Measurements from ENCODE around the gene ITGAV.
"Not testable (repeated sequence)": the region's sequence is repeated elsewhere in the genome, so short reads cannot be mapped to it uniquely, and the experiment has no call there.

The ITGAV gene

GRCh38 chr2:186589612-186590349, at the start of gene ITGAV:
TSS of gene ITGAV (plus strand) at chr2:186590056. CDS start at chr2:186590339, 283 bp downstream.
- peak; percentile 75 for DNase-seq (ENCODE audit: low spot score)

GRCh38 chr2:186540941-186541340, 48.9 kb upstream of the ITGAV start:
- DNase-seq (ENCODE audit: low spot score) = no peak

- no peak for DNase-seq (ENCODE audit: low spot score)
These were observed 47.9 kb upstream of the ITGAV start for GRCh38 chr2:186542002-186542401.

GRCh38 chr2:186543561-186544131, 46.2 kb upstream of the ITGAV start:
- no peak for DNase-seq (ENCODE audit: low spot score)

- peak; percentile 9 for DNase-seq (ENCODE audit: low spot score)
These were observed 45.6 kb upstream of the ITGAV start for GRCh38 chr2:186544255-186544675.

- no peak for DNase-seq (ENCODE audit: low spot score)
These were observed 43.0 kb upstream of the ITGAV start for GRCh38 chr2:186546846-186547245.

- no peak for DNase-seq (ENCODE audit: low spot score)
These were observed 38.4 kb upstream of the ITGAV start for GRCh38 chr2:186551323-186552050.

- no peak for DNase-seq (ENCODE audit: low spot score)
These were observed 35.4 kb upstream of the ITGAV start for GRCh38 chr2:186554429-186554828.

- DNase-seq (ENCODE audit: low spot score) = no peak
These were observed 34.8 kb upstream of the ITGAV start for GRCh38 chr2:186554850-186555671.

GRCh38 chr2:186558512-186559276, 31.2 kb upstream of the ITGAV start:
- no peak for DNase-seq (ENCODE audit: low spot score)

- DNase-seq (ENCODE audit: low spot score) = no peak
These were observed 30.5 kb upstream of the ITGAV start for GRCh38 chr2:186559370-186559769.

- DNase-seq (ENCODE audit: low spot score) = no peak
These were observed 30.0 kb upstream of the ITGAV start for GRCh38 chr2:186559848-186560247.

- DNase-seq (ENCODE audit: low spot score) = no peak
These were observed 29.6 kb upstream of the ITGAV start for GRCh38 chr2:186560254-186560653.

GRCh38 chr2:186561467-186562208, 28.2 kb upstream of the ITGAV start:
- no peak for DNase-seq (ENCODE audit: low spot score)

- DNase-seq (ENCODE audit: low spot score) = no peak
These were observed 27.7 kb upstream of the ITGAV start for GRCh38 chr2:186562209-186562578.

- not testable (repeated sequence) for DNase-seq (ENCODE audit: low spot score)
These were observed 21.3 kb upstream of the ITGAV start for GRCh38 chr2:186568600-186568999.

GRCh38 chr2:186569127-186569526, 20.7 kb upstream of the ITGAV start:
- DNase-seq (ENCODE audit: low spot score) = not testable (repeated sequence)

- no peak for DNase-seq (ENCODE audit: low spot score)
These were observed 20.0 kb upstream of the ITGAV start for GRCh38 chr2:186569897-186570296.

GRCh38 chr2:186570604-186571003, 19.3 kb upstream of the ITGAV start:
- DNase-seq (ENCODE audit: low spot score) = no peak

GRCh38 chr2:186572705-186573104, 17.2 kb upstream of the ITGAV start:
- no peak for DNase-seq (ENCODE audit: low spot score)

GRCh38 chr2:186573531-186573930, 16.3 kb upstream of the ITGAV start:
- DNase-seq (ENCODE audit: low spot score) = no peak
